COLO668 (cell line): ENCODE data around the gene GBP3.
"Not testable (repeated sequence)": the region's sequence is repeated elsewhere in the genome, so short reads cannot be mapped to it uniquely, and the experiment has no call there.

Source experiments
- DNase-seq: peaks from one replicate; lab custom pipeline; 2025; ENCODE audit not compliant: unreplicated experiment; lab: John Stamatoyannopoulos, UW

Gene GBP3

GRCh38 chr1:89022167-89022959, at the start of gene GBP3:
Gene GBP3 (minus strand): TSS chr1:89022866. CDS start chr1:89020721, 2,145 bp downstream.
- peak; percentile 25 for DNase-seq

GRCh38 chr1:89070509-89070908, 47.8 kb upstream of the GBP3 start:
- no peak for DNase-seq

GRCh38 chr1:89069951-89070350, 47.3 kb upstream of the GBP3 start:
- no peak for DNase-seq

- no peak for DNase-seq
These were observed 45.6 kb upstream of the GBP3 start for GRCh38 chr1:89068291-89068690.

GRCh38 chr1:89065079-89065868, 42.6 kb upstream of the GBP3 start, which contains the start of gene GBP1:
Gene GBP1 (minus strand): TSS chr1:89065208. CDS start chr1:89063234, 1,974 bp downstream.
- no peak for DNase-seq

GRCh38 chr1:89064632-89065031, 42.0 kb upstream of the GBP3 start:
- no peak for DNase-seq

GRCh38 chr1:89063094-89063493, 40.4 kb upstream of the GBP3 start:
- DNase-seq: no peak

- DNase-seq: no peak
These were observed 37.4 kb upstream of the GBP3 start for GRCh38 chr1:89060091-89060490.

- no peak for DNase-seq
These were observed 29.3 kb upstream of the GBP3 start for GRCh38 chr1:89051955-89052312.

GRCh38 chr1:89051300-89051954, 28.8 kb upstream of the GBP3 start:
- no peak for DNase-seq

GRCh38 chr1:89050649-89051033, 28.0 kb upstream of the GBP3 start:
- DNase-seq: no peak

- DNase-seq: not testable (repeated sequence)
These were observed 27.4 kb upstream of the GBP3 start for GRCh38 chr1:89049901-89050648.

- DNase-seq: not testable (repeated sequence)
These were observed 26.5 kb upstream of the GBP3 start for GRCh38 chr1:89049187-89049586.

- no peak for DNase-seq
These were observed 25.1 kb upstream of the GBP3 start for GRCh38 chr1:89047734-89048133.

- DNase-seq: not testable (repeated sequence)
These were observed 23.9 kb upstream of the GBP3 start for GRCh38 chr1:89046318-89047183.

GRCh38 chr1:89044970-89045721, 22.5 kb upstream of the GBP3 start:
- no peak for DNase-seq

GRCh38 chr1:89043940-89044339, 21.3 kb upstream of the GBP3 start:
- no peak for DNase-seq

GRCh38 chr1:89042491-89042890, 19.8 kb upstream of the GBP3 start:
- DNase-seq: no peak

- no peak for DNase-seq
These were observed 19.1 kb upstream of the GBP3 start for GRCh38 chr1:89041721-89042120.
